Measurements from ENCODE around the gene B3GNT7.

- TF ChIP-seq CTCF (optimal IDR thresholded peaks at IDR 0.05 in 1 of 3, IDR thresholded peaks at IDR 0.05 in 1 of 3, conservative IDR thresholded peaks at IDR 0.05 in 1 of 3; ENCODE audit: extremely low read depth in 1 of 3, insufficient read depth in 2 of 3, low read length in 3 of 3) = no peak
- TF ChIP-seq EZH2 (IDR thresholded peaks at IDR 0.05; ENCODE audit: low read length) = no peak
Measured at GRCh38 chr2:231379266-231380215, 16.0 kb upstream of the B3GNT7 start.

Data from keratinocyte (primary cell).